K562 (cell line): ENCODE measurements around the gene LCLAT1. TPM values are rescaled to one million over a fixed set of nuclear protein-coding genes. Genes with fewer than 3 reads are reported as not detected.
A peak's percentile ranks its signal among the peaks of the same experiment; 100 is the strongest.

Source experiments
- ATAC-seq: fragments of 200-7000 bp; cut with Tn5 transposase; 3 replicates; pipeline ENCODE4 v1.9.1; 2020; ENCODE audit warnings: moderate library complexity
- BruUV-seq: library from RNA; stranded (reverse); fragments of 400-500 nt; replicated peaks from 2 replicates; lab custom pipeline; 2021; lab: Mats Ljungman, UMichigan
- CTCF ChIA-PET: fragments of 300-600 bp; formaldehyde crosslinking; extraction: SDS; loops from one replicate; lab custom pipeline; 2021; ENCODE audit warnings: low intra/inter-chr PET ratio; lab: Yijun Ruan, JAX
- POLR2A ChIA-PET: fragments of 300-600, 350-650 bp; sonication (Branson Sonifier 250); formaldehyde crosslinking; extraction: SDS; loops from one replicate; lab custom pipeline; 2021; ENCODE audit warnings: antibody characterized with exemption, inconsistent platforms; lab: Yijun Ruan, JAX
- DNase-seq, 4 experiments: peaks; one replicate each; pipeline versions ENCODE4 v3.0.0 to v3.0.0-alpha.2; 2011 to 2018; ENCODE audit warnings: low spot score in 3 of 4, mixed read lengths in 3 of 4; ENCODE audit errors: extremely low read depth in 1 of 4
- FAIRE-seq: peaks from 2 replicates; lab custom pipeline; 2011; peaks lifted over from hg19 to GRCh38; lab: Jason Lieb, UNC
- H2AFZ ChIP-seq: 2 replicates; pipeline ENCODE4 v1.6.0; 2011; ENCODE audit warnings: low read depth, low read length, control low read depth, inconsistent platforms
- H3K27ac ChIP-seq: fragments of 200-600 bp; 3 replicates; pipeline ENCODE4 v1.8.0; 2011; ENCODE audit warnings: low read depth, mild to moderate bottlenecking, control low read depth, inconsistent platforms, low read length, moderate library complexity, mixed read lengths; ENCODE audit errors: extremely low read depth
- H3K27me3 ChIP-seq, 2 experiments: fragments of 300-600 bp in 1 of 2; 2 replicates in 1 of 2; 3 replicates in 1 of 2; pipeline versions ENCODE4 v1.6.0 to v1.8.0; 2011; ENCODE audit warnings: inconsistent platforms in 2 of 2, low read length in 2 of 2, mild to moderate bottlenecking in 1 of 2, mixed read lengths in 1 of 2, moderate library complexity in 1 of 2; ENCODE audit not compliant: control insufficient read depth in 2 of 2, insufficient read depth in 2 of 2
- H3K36me3 ChIP-seq: fragments of 300-600 bp; 3 replicates; pipeline ENCODE4 v1.8.0; 2011; ENCODE audit warnings: mild to moderate bottlenecking, low read length, inconsistent platforms; ENCODE audit not compliant: control insufficient read depth, insufficient read depth
- H3K4me1 ChIP-seq, 2 experiments: fragments of 200-600 bp in 1 of 2; replicated peaks in 1 of 2; 2 replicates in 1 of 2; 3 replicates in 1 of 2; pipeline versions ENCODE4 v1.5.1 to v1.8.0; 2011; ENCODE audit warnings: inconsistent platforms in 2 of 2, low read length in 2 of 2, mild to moderate bottlenecking in 1 of 2, mixed read lengths in 1 of 2, moderate library complexity in 1 of 2; ENCODE audit not compliant: control insufficient read depth in 2 of 2, insufficient read depth in 2 of 2
- H3K4me2 ChIP-seq: 2 replicates; pipeline ENCODE4 v1.6.1; 2011; ENCODE audit warnings: low read length, control low read depth, inconsistent platforms, mixed read lengths; ENCODE audit not compliant: insufficient read depth
- H3K4me3 ChIP-seq: fragments of 200-600 bp; sonication (generic), shearing (Covaris generic); 2 replicates; pipeline ENCODE4 v1.5.1; 2016; ENCODE audit warnings: control low read depth, inconsistent platforms
- H3K79me2 ChIP-seq: fragments of 200-600 bp; 3 replicates; pipeline ENCODE4 v1.8.0; 2011; ENCODE audit warnings: low read length, inconsistent platforms; ENCODE audit not compliant: control insufficient read depth, insufficient read depth
- H3K9ac ChIP-seq, 2 experiments: 2 replicates each; pipeline versions ENCODE4 v1.6.0 to v1.6.1; 2011; ENCODE audit warnings: low read depth in 2 of 2, low read length in 2 of 2, control low read depth in 1 of 2, inconsistent platforms in 1 of 2, mild to moderate bottlenecking in 1 of 2, mixed read lengths in 1 of 2; ENCODE audit not compliant: insufficient read depth in 1 of 2
- H3K9me1 ChIP-seq: one replicate; pipeline ENCODE4 v1.6.0; 2011; ENCODE audit warnings: inconsistent platforms, mild to moderate bottlenecking, low read length, moderate library complexity; ENCODE audit not compliant: control insufficient read depth, insufficient read depth
- H3K9me3 ChIP-seq: replicated peaks from 2 replicates; pipeline ENCODE4 v1.5.1; 2011; ENCODE audit warnings: low read depth, low read length, inconsistent platforms; ENCODE audit not compliant: control insufficient read depth, insufficient read depth
- H4K20me1 ChIP-seq: replicated peaks from 2 replicates; pipeline ENCODE4 v1.6.1; 2011; ENCODE audit warnings: low read length, inconsistent platforms, mixed read lengths; ENCODE audit not compliant: control insufficient read depth, insufficient read depth
- C11orf30 ChIP-seq: fragments of 450-650 bp; IDR thresholded peaks from 2 replicates; pipeline ENCODE4 v1.6.1; 2016; ENCODE audit warnings: low read depth, mild to moderate bottlenecking
- CBFA2T3 ChIP-seq: fragments of 450-650 bp; IDR thresholded peaks from 2 replicates; pipeline ENCODE4 v1.6.1; 2017
- MAFF ChIP-seq: IDR thresholded peaks from 2 replicates; pipeline ENCODE4 v1.6.1; 2012; ENCODE audit warnings: low read length, improper control_type of control experiment
- MAFG ChIP-seq: fragments of 450-650 bp; conservative IDR thresholded peaks from 2 replicates; pipeline ENCODE4 v1.6.1; 2016; ENCODE audit warnings: missing genetic modification characterization, missing compliant biosample characterization
- RAD21 ChIP-seq, 2 experiments: fragments of 250-450 bp in 1 of 2; fragments of 450-650 bp in 1 of 2; sonication (Bioruptor Pico) in 1 of 2; formaldehyde crosslinking in 1 of 2; IDR thresholded peaks in 1 of 2; conservative IDR thresholded peaks in 1 of 2; 2 replicates each; pipeline versions ENCODE4 v1.4.0 to v1.8.0; 2020 to 2022; ENCODE audit warnings: mild to moderate bottlenecking in 2 of 2, moderate library complexity in 1 of 2
- RCOR1 ChIP-seq, 2 experiments: IDR thresholded peaks; 2 replicates each; pipeline ENCODE4 v1.6.1; 2012; ENCODE audit warnings: low read depth in 2 of 2, low read length in 2 of 2, borderline replicate concordance in 1 of 2, improper control_type of control experiment in 1 of 2
- TCF15 ChIP-seq: fragments of 250-450 bp; sonication (Bioruptor Pico); IDR thresholded peaks from 2 replicates; pipeline ENCODE4 v1.8.0; 2022; ENCODE audit warnings: moderate library complexity, mild to moderate bottlenecking, inconsistent platforms
- TFAM ChIP-seq: fragments of 250-450 bp; sonication (Bioruptor Pico); conservative IDR thresholded peaks from 2 replicates; pipeline ENCODE4 v1.5.0; 2021; ENCODE audit warnings: mild to moderate bottlenecking, moderate library complexity
- ZNF316 ChIP-seq: fragments of 450-650 bp; IDR thresholded peaks from 2 replicates; pipeline ENCODE4 v1.6.1; 2016
- ZNF778 ChIP-seq: fragments of 450-650 bp; formaldehyde crosslinking; IDR thresholded peaks from 2 replicates; pipeline ENCODE4 v1.4.0; 2020; ENCODE audit warnings: mild to moderate bottlenecking, moderate library complexity
- WGBS: fragments of 100-300 bp; shearing (Covaris generic); methylation state at CpG from one replicate; pipeline ENCODE4 v1.1.6; 2016; ENCODE audit warnings: low coverage, mixed read lengths; ENCODE audit not compliant: insufficient coverage; ENCODE audit errors: missing lambda C conversion rate; 5-methylcytosine and 5-hydroxymethylcytosine counted together
- in situ Hi-C: fragments of 300-500 bp; cut with MboI; formaldehyde crosslinking; loops from 4 replicates; pipeline ENCODE4 v1.15.0; 2018; ENCODE audit warnings: inconsistent platforms, mixed read lengths
- intact Hi-C: fragments of 100-400 bp; cut with micrococcal nuclease; formaldehyde crosslinking; loops from 2 replicates; pipeline ENCODE4 v1.14.2; 2022
- polyA plus RNA-seq, 8 experiments: library from polyadenylated mRNA; depleted of rRNA in 4 of 8; stranded (reverse) in 5 of 8; unstranded in 3 of 8; fragments of >200 nt; fragmentation: Nextera tagmentation in 2 of 8; fragmentation: Illumina TruSeq in 1 of 8; extraction: Ambion mirVana in 2 of 8; extraction: Trizol in 1 of 8; gene quantifications; 2 replicates each; pipeline versions ENCODE4 v1.2.1 to v1.2.3, GENCODE V29; 2011 to 2014; ENCODE audit warnings: inconsistent platforms in 1 of 8, missing spikeins in 1 of 8
- total RNA-seq, 7 experiments: library from RNA; depleted of rRNA in 6 of 7; stranded (reverse); fragments of >200 nt in 6 of 7; fragmentation: Illumina TruSeq in 2 of 7; extraction: Trizol in 2 of 7; gene quantifications; 2 replicates each; pipeline versions ENCODE4 v1.2.1 to v1.2.3, GENCODE V29; 2011 to 2021; ENCODE audit warnings: low replicate concordance in 1 of 7
- TF ChIP-seq, protein P1 (sequence below): fragments of 450-650 bp; formaldehyde crosslinking; IDR thresholded peaks from 2 replicates; pipeline ENCODE4 v1.4.0; 2020; ENCODE audit warnings: mild to moderate bottlenecking, moderate library complexity

Gene LCLAT1
- total and polyA plus RNA-seq, 9 of the 15 experiments (the other 6 are each of a cell fraction or from before 2014, with no cell fraction given) = 8.9 to 63.3 (median 25.4) TPM

DNA sequence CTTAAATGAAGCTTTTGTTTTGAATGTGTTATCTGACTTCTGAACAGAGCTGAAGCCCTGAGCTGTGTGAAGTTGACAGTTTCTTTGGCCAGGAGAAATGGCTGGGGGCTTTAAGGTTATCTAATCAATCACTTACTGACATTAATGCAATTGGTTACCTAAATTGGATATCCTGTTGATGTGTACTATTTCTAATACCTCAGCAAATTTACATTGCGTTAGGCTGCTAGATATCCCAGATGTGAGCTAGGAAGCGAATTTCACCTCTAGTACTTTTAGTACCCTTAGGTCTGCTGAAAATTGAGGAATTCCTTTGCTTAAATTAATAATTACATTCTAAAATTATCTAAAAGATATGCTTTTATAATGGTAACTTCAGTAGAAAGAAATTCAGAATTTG is 102.0 kb downstream of the LCLAT1 start:
- ChIA-PET CTCF (no interaction called here), POLR2A (interaction anchor here (1.4 kb wide), 1 partner anchor 10 kb away, joined by 4 read pairs; no protein-coding TSS in a partner anchor)
- H3K4me2 ChIP-seq = no peak overlapping the region
- peaks cover 6% of the 10 kb centered on the region; the same call in 2 of the 3 replicates for H3K79me2 ChIP-seq
- intact Hi-C loops = no loop called here
- no peak overlapping the region for H3K9ac ChIP-seq
- ATAC-seq (no peak), DNase-seq (no peak), FAIRE-seq (no peak)
- H3K36me3 ChIP-seq = 0 out of 3 replicates have a peak, but pooled peaks cover 2% of the 10 kb centered on the region
- H4K20me1 ChIP-seq = no peaks in the 10 kb centered on the region
- 93% methylated on average over 2 of the region's 2 CpGs for WGBS
- no TSS peak for BruUV-seq
- in situ Hi-C loops = no loop called here
- H2AFZ ChIP-seq = no peak overlapping the region
- H3K27me3 ChIP-seq = no peaks in the 10 kb centered on the region
- no peaks in the 10 kb centered on the region for H3K9me1 ChIP-seq
- TF ChIP-seq MAFF (peak; percentile 23; the same call in 1 of the 2 replicates), TCF15 (no peak), CBFA2T3 (no peak), RCOR1 (IDR thresholded peaks at IDR 0.05; ENCODE audit: borderline replicate concordance in 1 of 2, low read depth in 2 of 2, low read length in 2 of 2) (no peak), C11orf30 (0 out of 2 replicates have a peak, but pooled peaks have one; percentile 16), ZNF778 (no peak), MAFG (tag) (0 out of 2 replicates have a peak, but pooled peaks have one; percentile 6), RAD21 (CRISPR knock-in tag; conservative IDR thresholded peaks at IDR 0.05 in 1 of 2, IDR thresholded peaks at IDR 0.05 in 1 of 2) (no peak), ZNF316 (peak; percentile 52; the same call in 1 of the 2 replicates), TFAM (CRISPR knock-in tag) (no peak)
- TF ChIP-seq, protein P1, sequence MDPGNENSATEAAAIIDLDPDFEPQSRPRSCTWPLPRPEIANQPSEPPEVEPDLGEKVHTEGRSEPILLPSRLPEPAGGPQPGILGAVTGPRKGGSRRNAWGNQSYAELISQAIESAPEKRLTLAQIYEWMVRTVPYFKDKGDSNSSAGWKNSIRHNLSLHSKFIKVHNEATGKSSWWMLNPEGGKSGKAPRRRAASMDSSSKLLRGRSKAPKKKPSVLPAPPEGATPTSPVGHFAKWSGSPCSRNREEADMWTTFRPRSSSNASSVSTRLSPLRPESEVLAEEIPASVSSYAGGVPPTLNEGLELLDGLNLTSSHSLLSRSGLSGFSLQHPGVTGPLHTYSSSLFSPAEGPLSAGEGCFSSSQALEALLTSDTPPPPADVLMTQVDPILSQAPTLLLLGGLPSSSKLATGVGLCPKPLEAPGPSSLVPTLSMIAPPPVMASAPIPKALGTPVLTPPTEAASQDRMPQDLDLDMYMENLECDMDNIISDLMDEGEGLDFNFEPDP (CRISPR knock-in tag) = no peak
- H3K4me3 ChIP-seq = no peak overlapping the region
- H3K9me3 ChIP-seq = no peaks in the 10 kb centered on the region
- no peaks in the 10 kb centered on the region for H3K4me1 ChIP-seq
- no peak overlapping the region for H3K27ac ChIP-seq
